ENCODE results near the gene IQGAP1. TPM values are rescaled to one million over a fixed set of nuclear protein-coding genes. Genes with fewer than 3 reads are reported as not detected.

IQGAP1 gene
- total RNA-seq, 1 experiment from 2014 or later, result 72.4 TPM

DNA sequence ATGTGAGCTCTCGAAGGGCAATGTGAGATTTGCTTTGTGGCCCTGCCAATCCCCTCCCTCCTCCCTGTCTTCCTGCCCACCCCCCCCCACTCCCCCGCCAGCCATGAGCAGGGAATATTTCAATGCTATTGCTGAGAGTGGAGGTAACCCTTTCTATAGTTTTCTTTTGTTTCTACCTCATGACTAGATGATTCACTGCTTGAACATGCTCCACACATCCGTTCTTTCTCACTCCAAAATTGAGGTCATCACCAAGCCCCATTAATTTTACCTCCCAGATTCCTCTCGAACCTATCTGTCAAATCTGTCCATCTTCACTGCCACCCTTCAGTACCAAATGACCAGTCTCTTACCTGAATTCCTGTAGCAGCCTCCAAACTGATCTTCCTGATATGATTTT is 23.8 kb upstream of the IQGAP1 start:
- Histone ChIP-seq H3K79me2 (ENCODE audit: insufficient read depth, low read length) (no peaks in the 10 kb centered on the region), H3K4ac (ENCODE audit: low read depth, low read length) (no peak overlapping the region), H4K5ac (ENCODE audit: insufficient read length, low read depth, low read length) (no peak overlapping the region), H3K27me3 (ENCODE audit: insufficient read depth, low read length) (no peaks in the 10 kb centered on the region), H2AFZ (ENCODE audit: low read length) (no peak overlapping the region), H4K91ac (ENCODE audit: insufficient read length, low read depth, low read length) (no peak overlapping the region), H2BK5ac (ENCODE audit: insufficient read length, low read length) (no peak overlapping the region), H3K14ac (ENCODE audit: insufficient read depth, low read length) (no peak overlapping the region), H2BK20ac (ENCODE audit: low read depth, low read length, poor library complexity, severe bottlenecking) (no peak overlapping the region), H3K56ac (ENCODE audit: insufficient read length, low read depth, low read length) (no peak overlapping the region), H3T11ph (ENCODE audit: low read length) (no peak overlapping the region), H2BK120ac (ENCODE audit: low read depth, low read length, poor library complexity, severe bottlenecking) (no peak overlapping the region), H2BK15ac (ENCODE audit: low read depth, low read length) (no peak overlapping the region), H3K4me2 (ENCODE audit: insufficient read depth, insufficient read length, low read length) (no peak overlapping the region), H3K23ac (ENCODE audit: insufficient read length, low read depth, low read length) (no peak overlapping the region), H3K18ac (ENCODE audit: insufficient read length, low read depth, low read length) (no peak overlapping the region), H4K8ac (replicated peaks; ENCODE audit: insufficient read length, low read depth, low read length) (no peak overlapping the region), H4K20me1 (ENCODE audit: control insufficient read depth, insufficient read depth, insufficient read length) (no peaks in the 10 kb centered on the region), H3K23me2 (ENCODE audit: insufficient read length, low read depth, low read length, poor library complexity, severe bottlenecking) (peaks cover 3% of the 10 kb centered on the region), H3K4me1 (ENCODE audit: insufficient read depth, low read length) (no peaks in the 10 kb centered on the region; the same call in 1 of the 2 replicates), H3K9ac (ENCODE audit: extremely low read depth, insufficient read length, low read length) (no peak overlapping the region), H3K79me1 (ENCODE audit: insufficient read depth, low read depth, low read length, poor library complexity, severe bottlenecking) (no peaks in the 10 kb centered on the region), H2AK5ac (ENCODE audit: insufficient read length, low read length) (no peak overlapping the region), H3K9me3 (ENCODE audit: control insufficient read depth, low read depth, low read length) (no peaks in the 10 kb centered on the region), H2BK12ac (ENCODE audit: insufficient read length, low read depth, low read length) (no peak overlapping the region), H3K27ac (ENCODE audit: insufficient read length, low read depth, low read length) (no peak overlapping the region)
- Mint-ChIP-seq H3K4me1 (peaks cover 13 to 14% of the 10 kb centered on the region in 2 experiments), H3K27ac (no peak overlapping the region), H3K9me3 (no peaks in the 10 kb centered on the region), H3K4me3 (no peak overlapping the region), H3K36me3 (ENCODE audit: insufficient read depth in 1 of 3, low read depth in 3 of 3) (peaks cover 0 to 4% (median 0%) of the 10 kb centered on the region in 3 experiments; a peak in 3 of 7 replicates), H3K27me3 (ENCODE audit: low read depth) (no peaks in the 10 kb centered on the region)
- TF ChIP-seq, protein P1, sequence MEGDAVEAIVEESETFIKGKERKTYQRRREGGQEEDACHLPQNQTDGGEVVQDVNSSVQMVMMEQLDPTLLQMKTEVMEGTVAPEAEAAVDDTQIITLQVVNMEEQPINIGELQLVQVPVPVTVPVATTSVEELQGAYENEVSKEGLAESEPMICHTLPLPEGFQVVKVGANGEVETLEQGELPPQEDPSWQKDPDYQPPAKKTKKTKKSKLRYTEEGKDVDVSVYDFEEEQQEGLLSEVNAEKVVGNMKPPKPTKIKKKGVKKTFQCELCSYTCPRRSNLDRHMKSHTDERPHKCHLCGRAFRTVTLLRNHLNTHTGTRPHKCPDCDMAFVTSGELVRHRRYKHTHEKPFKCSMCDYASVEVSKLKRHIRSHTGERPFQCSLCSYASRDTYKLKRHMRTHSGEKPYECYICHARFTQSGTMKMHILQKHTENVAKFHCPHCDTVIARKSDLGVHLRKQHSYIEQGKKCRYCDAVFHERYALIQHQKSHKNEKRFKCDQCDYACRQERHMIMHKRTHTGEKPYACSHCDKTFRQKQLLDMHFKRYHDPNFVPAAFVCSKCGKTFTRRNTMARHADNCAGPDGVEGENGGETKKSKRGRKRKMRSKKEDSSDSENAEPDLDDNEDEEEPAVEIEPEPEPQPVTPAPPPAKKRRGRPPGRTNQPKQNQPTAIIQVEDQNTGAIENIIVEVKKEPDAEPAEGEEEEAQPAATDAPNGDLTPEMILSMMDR (conservative IDR thresholded peaks at IDR 0.05), result no peak
- no CpG with 5 or more reads among the region's 4 CpGs for WGBS (ENCODE audit: extremely low coverage, insufficient read length, low lambda C conversion rate)
- DNase-seq, result no peak

Measured in H9 (cell line).